ENCODE measurements around the gene SSUH2. TPM values are rescaled to one million over a fixed set of nuclear protein-coding genes. Genes with fewer than 3 reads are reported as not detected.
A peak's percentile ranks its signal among the peaks of the same experiment; 100 is the strongest.

SSUH2 gene
- total RNA-seq, 4 donors from 2014 or later, result 0.15 to 0.33 TPM; not detected in 2

DNA sequence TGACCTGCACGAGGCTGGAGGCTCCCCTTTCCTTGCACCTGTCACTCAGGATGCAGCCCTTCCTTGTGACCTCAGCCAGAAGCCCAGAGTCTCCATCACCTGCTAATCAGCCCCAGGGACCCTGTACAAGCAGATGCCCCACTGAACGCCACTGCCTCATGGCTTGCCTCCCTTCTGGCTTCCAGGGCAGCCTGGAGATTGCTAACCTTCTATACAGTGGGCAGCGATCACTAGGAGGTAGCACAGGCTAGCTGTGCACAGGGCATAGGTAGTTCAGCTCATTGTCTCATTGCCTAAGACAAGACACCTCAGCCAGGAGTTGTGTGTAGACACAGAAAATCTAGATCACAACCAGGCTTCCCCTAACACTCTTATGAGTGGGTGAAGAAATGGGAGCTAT, 49.3 kb downstream of the SSUH2 start:
- peaks cover 89 to 96% of the 10 kb centered on the region in 2 donors for H3K4me1 ChIP-seq
- DNase-seq (peak; percentile 28 to 33), ATAC-seq (no peak)
- H3K27me3 ChIP-seq, result no peaks in the 10 kb centered on the region
- no peak overlapping the region for H3K4me3 ChIP-seq
- H3K9me3 ChIP-seq, result no peaks in the 10 kb centered on the region
- intact Hi-C loops (cut with DNase I; ENCODE audit: low total_unique reads) (loop anchor here (5.0 to 10.0 kb wide), 2 partner anchors 802 to 1600 kb away; partner anchors contain the start of gene SETD5), in situ Hi-C loops (cut with MboI; ENCODE audit: low sequenced_read_pairs in 4 of 4) (loop anchor here in 2 of 4 donors (10.0 kb wide), 1 partner anchor 90 kb away; the partner anchor contains the start of gene LMCD1 (in 2 of the 2))
- H3K36me3 ChIP-seq, result no peaks in the 10 kb centered on the region
- peak overlapping the region; percentile 86 to 94 (median 88) for H3K27ac ChIP-seq
- TF ChIP-seq POLR2A (IDR thresholded peaks at IDR 0.05), result no peak
- TF ChIP-seq CTCF (IDR thresholded peaks at IDR 0.05 in 4 of 5, conservative IDR thresholded peaks at IDR 0.05 in 1 of 5), result no peak

DNA sequence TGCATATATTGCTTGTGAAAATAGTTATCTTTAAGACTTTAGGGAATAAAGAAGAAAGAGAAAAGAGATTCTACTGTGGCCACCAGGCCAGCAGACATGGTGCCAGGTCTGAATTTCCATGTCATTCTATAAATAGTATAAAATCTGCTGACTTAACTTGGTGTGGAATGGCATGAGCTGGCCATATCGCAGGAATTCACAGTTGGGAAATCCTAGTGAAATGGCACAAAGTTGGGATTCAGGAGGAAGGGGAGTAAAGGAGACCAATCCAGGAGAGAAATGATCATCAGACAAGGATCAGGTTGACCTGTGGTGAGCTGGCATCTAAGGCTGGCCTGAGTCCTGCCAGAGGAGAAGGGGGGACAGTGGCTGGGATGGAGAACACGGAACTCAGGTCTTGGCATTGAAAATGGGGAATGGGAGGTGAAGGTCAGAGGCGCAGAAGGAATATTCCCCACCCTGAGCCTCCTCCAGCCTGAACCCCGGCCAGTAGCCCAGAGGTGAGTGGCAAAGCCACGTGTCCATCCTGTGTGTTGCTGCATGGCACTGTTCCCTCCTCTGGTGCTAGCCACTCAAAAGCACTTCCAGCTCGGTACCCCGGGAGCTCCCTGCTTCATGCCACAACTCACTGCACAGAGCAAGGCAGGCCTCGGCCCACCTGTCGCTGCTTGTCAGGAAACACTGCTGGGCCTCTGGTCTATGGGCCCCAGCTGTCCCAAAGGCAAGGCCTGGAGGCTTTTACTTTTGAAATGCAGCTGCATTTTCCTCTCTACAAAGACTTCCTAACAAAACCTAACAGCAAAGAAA, 51.4 kb downstream of the SSUH2 start:
- Histone ChIP-seq H3K27me3 (no peaks in the 10 kb centered on the region), H3K4me3 (no peak overlapping the region), H3K9me3 (no peaks in the 10 kb centered on the region), H3K27ac (peak overlapping the region; percentile 86 to 94 (median 88)), H3K4me1 (peaks cover 92 to 97% of the 10 kb centered on the region in 2 donors), H3K36me3 (no peaks in the 10 kb centered on the region)
- TF ChIP-seq POLR2A (IDR thresholded peaks at IDR 0.05) (no peak), CTCF (IDR thresholded peaks at IDR 0.05 in 4 of 5, conservative IDR thresholded peaks at IDR 0.05 in 1 of 5) (no peak)
- ATAC-seq (peak; percentile 55 to 71), DNase-seq (peak; percentile 85 to 96)
- intact Hi-C loops (cut with DNase I; ENCODE audit: low total_unique reads), result loop anchor here (10.0 kb wide), 1 partner anchor 1602 kb away; no protein-coding TSS in a partner anchor
- in situ Hi-C loops (cut with MboI; ENCODE audit: low sequenced_read_pairs in 4 of 4), result loop anchor here in 2 of 4 donors (10.0 kb wide), 1 partner anchor 88 kb away; the partner anchor contains the start of gene LMCD1 (in 2 of the 2)

DNA sequence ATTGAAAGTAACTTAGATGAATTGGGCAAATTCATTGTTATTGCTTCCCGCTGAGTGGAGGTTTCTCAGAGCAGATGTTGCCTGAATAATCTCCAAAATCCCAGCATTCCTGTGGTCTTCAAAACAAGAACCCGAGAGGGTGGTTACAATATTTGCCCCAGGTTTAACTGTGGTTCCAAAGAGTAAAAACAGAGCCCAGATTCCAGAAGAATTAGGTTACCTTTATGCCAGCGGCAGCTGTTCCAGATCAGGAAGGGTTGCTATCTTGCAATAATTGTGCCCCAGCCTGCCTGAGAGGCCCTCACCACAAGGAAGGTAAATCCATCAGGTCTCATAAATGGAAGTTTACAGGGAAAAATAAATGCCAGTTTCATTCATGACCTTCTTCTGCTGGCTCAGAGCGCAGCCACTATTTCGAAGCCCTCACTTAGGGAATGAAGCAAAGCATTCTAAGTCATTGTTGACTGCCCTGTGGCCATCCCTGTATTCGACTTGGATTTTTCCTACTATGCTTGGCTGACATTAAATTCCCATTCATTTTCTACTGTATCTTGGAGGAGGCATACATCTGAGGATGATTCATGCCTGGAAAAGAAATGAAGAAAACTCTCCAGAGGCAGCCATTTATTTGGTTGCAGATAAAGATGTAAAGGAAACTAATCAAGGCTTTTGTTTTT, 54.6 kb downstream of the SSUH2 start:
- Histone ChIP-seq H3K36me3 (no peaks in the 10 kb centered on the region), H3K4me1 (peaks cover 62 to 65% of the 10 kb centered on the region in 2 donors), H3K27me3 (no peaks in the 10 kb centered on the region), H3K27ac (peak overlapping the region; percentile 86 to 94 (median 88)), H3K9me3 (no peaks in the 10 kb centered on the region), H3K4me3 (no peak overlapping the region)
- intact Hi-C loops (cut with DNase I; ENCODE audit: low total_unique reads), result loop anchor here (10.0 kb wide), 1 partner anchor 1605 kb away; no protein-coding TSS in a partner anchor
- ATAC-seq (no peak), DNase-seq (no peak)
- TF ChIP-seq POLR2A (IDR thresholded peaks at IDR 0.05), result no peak
- no peak for TF ChIP-seq CTCF (IDR thresholded peaks at IDR 0.05 in 4 of 5, conservative IDR thresholded peaks at IDR 0.05 in 1 of 5)
- in situ Hi-C loops (cut with MboI; ENCODE audit: low sequenced_read_pairs in 4 of 4), result loop anchor here in 2 of 4 donors (10.0 kb wide), 1 partner anchor 85 kb away; the partner anchor contains the start of gene LMCD1 (in 2 of the 2)

DNA sequence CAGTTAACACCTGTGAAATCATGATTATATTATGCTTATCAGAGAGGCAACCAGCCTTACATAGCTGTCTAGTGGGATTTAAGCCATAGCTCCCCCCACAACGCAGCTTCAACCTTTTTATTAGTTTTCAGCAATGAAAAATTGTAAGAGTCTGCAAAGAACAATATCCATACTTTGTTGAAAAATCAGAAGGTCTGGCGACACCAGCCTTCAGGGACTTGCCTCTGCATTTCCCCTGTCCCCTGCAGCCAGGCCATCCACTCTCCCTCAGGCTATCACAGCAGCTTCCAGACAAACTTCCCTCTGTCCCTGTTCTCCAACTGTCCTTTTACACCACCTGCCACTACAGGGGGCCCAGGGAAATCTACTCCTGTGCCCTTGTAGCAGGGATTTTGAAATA, 59.9 kb downstream of the SSUH2 start:
- H3K4me3 ChIP-seq, result no peak overlapping the region
- no peaks in the 10 kb centered on the region for H3K27me3 ChIP-seq
- intact Hi-C loops (cut with DNase I; ENCODE audit: low total_unique reads) (no loop called here), in situ Hi-C loops (cut with MboI; ENCODE audit: low sequenced_read_pairs in 4 of 4) (no loop called here)
- no peak overlapping the region for H3K27ac ChIP-seq
- no peaks in the 10 kb centered on the region for H3K9me3 ChIP-seq
- ATAC-seq, result no peak
- no peak for DNase-seq
- H3K4me1 ChIP-seq, result peaks cover 12 to 16% of the 10 kb centered on the region in 2 donors
- TF ChIP-seq POLR2A (IDR thresholded peaks at IDR 0.05) (no peak), CTCF (IDR thresholded peaks at IDR 0.05 in 4 of 5, conservative IDR thresholded peaks at IDR 0.05 in 1 of 5) (no peak)
- H3K36me3 ChIP-seq, result no peaks in the 10 kb centered on the region

Data from gastrocnemius medialis (tissue), 4 donors.